ENCODE data around the gene RMND5A.
A peak's percentile ranks its signal among the peaks of the same experiment; 100 is the strongest.
"Not testable (repeated sequence)": the region's sequence is repeated elsewhere in the genome, so short reads cannot be mapped to it uniquely, and the experiment has no call there.

Gene RMND5A

GRCh38 chr2:86719637-86720539 is at the start of gene RMND5A:
Gene RMND5A (plus strand): TSS chr2:86720291. CDS start chr2:86720668, 377 bp downstream.
- DNase-seq, result peak; percentile 97

GRCh38 chr2:86671337-86671981 is 48.6 kb upstream of the RMND5A start:
- no peak for DNase-seq

GRCh38 chr2:86672027-86672545 is 48.0 kb upstream of the RMND5A start:
- no peak for DNase-seq

- no peak for DNase-seq
These were observed 47.1 kb upstream of the RMND5A start for GRCh38 chr2:86673011-86673410.

GRCh38 chr2:86673986-86674670 is 46.0 kb upstream of the RMND5A start:
- no peak for DNase-seq

- no peak for DNase-seq
These were observed 45.0 kb upstream of the RMND5A start for GRCh38 chr2:86675104-86675503.

- no peak for DNase-seq
These were observed 44.5 kb upstream of the RMND5A start for GRCh38 chr2:86675511-86676015.

- DNase-seq, result no peak
These were observed 42.3 kb upstream of the RMND5A start for GRCh38 chr2:86677816-86678215.

- no peak for DNase-seq
These were observed 41.1 kb upstream of the RMND5A start for GRCh38 chr2:86679036-86679435.

- no peak for DNase-seq
These were observed 34.7 kb upstream of the RMND5A start for GRCh38 chr2:86685351-86685750.

- DNase-seq, result no peak
These were observed 33.6 kb upstream of the RMND5A start for GRCh38 chr2:86686460-86686859.

- DNase-seq, result no peak
These were observed 33.2 kb upstream of the RMND5A start for GRCh38 chr2:86686905-86687304.

- no peak for DNase-seq
These were observed 24.9 kb upstream of the RMND5A start for GRCh38 chr2:86695053-86695691.

- no peak for DNase-seq
These were observed 22.5 kb upstream of the RMND5A start for GRCh38 chr2:86697551-86698104.

- DNase-seq, result no peak
These were observed 19.4 kb upstream of the RMND5A start for GRCh38 chr2:86700690-86701089.

GRCh38 chr2:86703704-86704361 is 16.3 kb upstream of the RMND5A start:
- DNase-seq, result no peak

GRCh38 chr2:86704459-86704971 is 15.6 kb upstream of the RMND5A start:
- no peak for DNase-seq

- no peak for DNase-seq
These were observed 13.9 kb upstream of the RMND5A start for GRCh38 chr2:86706220-86706619.

- no peak for DNase-seq
These were observed 13.2 kb upstream of the RMND5A start for GRCh38 chr2:86706935-86707334.

- not testable (repeated sequence) for DNase-seq
These were observed 12.0 kb upstream of the RMND5A start for GRCh38 chr2:86708126-86708525.

- DNase-seq, result not testable (repeated sequence)
These were observed 5.4 kb upstream of the RMND5A start for GRCh38 chr2:86714579-86715173.
